HCT116 (cell line): ENCODE measurements around the gene CDH23. TPM values are rescaled to one million over a fixed set of nuclear protein-coding genes. Genes with fewer than 3 reads are reported as not detected.

Source experiments
- ATAC-seq: fragments of 200-7000 bp; cut with Tn5 transposase; 2 replicates; pipeline ENCODE4 v1.9.1; 2020; ENCODE audit warnings: mild to moderate bottlenecking, moderate library complexity
- BruUV-seq: library from RNA; stranded (reverse); fragments of 400-500 nt; replicated peaks from 2 replicates; lab custom pipeline; 2021; lab: Mats Ljungman, UMichigan
- CTCF ChIA-PET: fragments of 300-600 bp; sonication (Branson Sonifier 250); formaldehyde crosslinking; loops from one replicate; lab custom pipeline; 2021; ENCODE audit warnings: antibody characterized with exemption; lab: Charles Lee
- POLR2A ChIA-PET: fragments of 300-600, 350-600 bp; sonication (Branson Sonifier 250); formaldehyde crosslinking; loops from one replicate; lab custom pipeline; 2021; ENCODE audit warnings: antibody characterized with exemption; lab: Charles Lee
- RAD21 ChIA-PET, 2 experiments: fragments of 300-600 bp; sonication (Branson Sonifier 250); formaldehyde crosslinking; loops; one replicate each; lab custom pipeline; 2023; ENCODE audit warnings: low total read pairs in 2 of 2; ENCODE audit not compliant: uncharacterized antibody in 2 of 2, unreplicated experiment in 2 of 2, low non-redundant PET in 1 of 2; lab: Charles Lee
- DNase-seq: peaks from one replicate; pipeline ENCODE4 v3.0.0-alpha.2; 2010; ENCODE audit warnings: low read depth, low spot score
- H2AFZ ChIP-seq: fragments of 200-600 bp; shearing (Covaris generic), sonication (generic); 2 replicates; pipeline ENCODE4 v1.6.1; 2017; ENCODE audit warnings: low read depth, mixed run types, mixed read lengths, antibody characterized with exemption, low read length; ENCODE audit not compliant: poor library complexity, severe bottlenecking
- H3K27ac ChIP-seq: 2 replicates; pipeline ENCODE4 v1.5.1; 2012; ENCODE audit warnings: low read depth, low read length
- H3K27me3 ChIP-seq: fragments of 200-600 bp; sonication (generic); 2 replicates; pipeline ENCODE4 v1.6.1; 2016; ENCODE audit warnings: mixed run types, low read length, mixed read lengths; ENCODE audit not compliant: insufficient read depth
- H3K36me3 ChIP-seq, 2 experiments: fragments of 200-500 bp in 1 of 2; fragments of 200-600 bp in 1 of 2; sonication (Bioruptor generic) in 1 of 2; sonication (generic) in 1 of 2; 2 replicates each; pipeline versions ENCODE4 v1.5.1 to v1.6.1; 2014 to 2016; ENCODE audit warnings: low read length in 2 of 2, inconsistent platforms in 1 of 2, mixed read lengths in 1 of 2, mixed run types in 1 of 2; ENCODE audit not compliant: insufficient read depth in 2 of 2, control insufficient read depth in 1 of 2
- H3K4me1 ChIP-seq, 2 experiments: fragments of 200-600 bp in 1 of 2; sonication (generic) in 1 of 2; 2 replicates each; pipeline versions ENCODE4 v1.5.1 to v1.6.1; 2012 to 2017; ENCODE audit warnings: low read length in 2 of 2, inconsistent platforms in 1 of 2, mild to moderate bottlenecking in 1 of 2, mixed read lengths in 1 of 2, mixed run types in 1 of 2, moderate library complexity in 1 of 2; ENCODE audit not compliant: insufficient read depth in 2 of 2, control insufficient read depth in 1 of 2
- H3K4me2 ChIP-seq: fragments of 200-600 bp; sonication (generic); 2 replicates; pipeline ENCODE4 v1.6.1; 2017; ENCODE audit warnings: mixed run types, low read length, mixed read lengths
- H3K4me3 ChIP-seq, 2 experiments: fragments of 200-600 bp in 1 of 2; sonication (generic) in 1 of 2; replicated peaks in 1 of 2; 2 replicates each; pipeline ENCODE4 v1.5.1; 2011 to 2016; ENCODE audit warnings: low read length in 2 of 2, control low read depth in 1 of 2, low read depth in 1 of 2, mild to moderate bottlenecking in 1 of 2, mixed read lengths in 1 of 2, mixed run types in 1 of 2
- H3K79me2 ChIP-seq: fragments of 200-600 bp; sonication (generic); 2 replicates; pipeline ENCODE4 v1.6.1; 2017; ENCODE audit warnings: mild to moderate bottlenecking, mixed run types, low read length, moderate library complexity, mixed read lengths; ENCODE audit not compliant: insufficient read depth
- H3K9ac ChIP-seq: fragments of 200-600 bp; sonication (generic); 2 replicates; pipeline ENCODE4 v1.6.1; 2016; ENCODE audit warnings: low read length, mixed read lengths
- H3K9me2 ChIP-seq: fragments of 200-600 bp; sonication (generic), shearing (Covaris generic); 2 replicates; pipeline ENCODE4 v1.6.1; 2017; ENCODE audit warnings: mixed run types, mild to moderate bottlenecking, moderate library complexity; ENCODE audit not compliant: insufficient read depth
- H3K9me3 ChIP-seq, 2 experiments: fragments of 200-500 bp in 1 of 2; fragments of 200-600 bp in 1 of 2; sonication (Bioruptor generic) in 1 of 2; sonication (generic) in 1 of 2; 2 replicates each; pipeline ENCODE4 v1.6.1; 2014 to 2017; ENCODE audit warnings: low read length in 2 of 2, mixed read lengths in 2 of 2, inconsistent platforms in 1 of 2, low read depth in 1 of 2, mild to moderate bottlenecking in 1 of 2, mixed run types in 1 of 2, moderate library complexity in 1 of 2; ENCODE audit not compliant: control insufficient read depth in 1 of 2, insufficient read depth in 1 of 2
- H4K20me1 ChIP-seq: fragments of 200-600 bp; sonication (generic), shearing (Covaris generic); 2 replicates; pipeline ENCODE4 v1.6.1; 2017; ENCODE audit warnings: mixed run types, mild to moderate bottlenecking, moderate library complexity; ENCODE audit not compliant: insufficient read depth
- EZH2phosphoT487 ChIP-seq: fragments of 200-600 bp; IDR thresholded peaks from 2 replicates; pipeline ENCODE4 v1.6.1; 2018; ENCODE audit warnings: antibody characterized with exemption, borderline replicate concordance
- FOSL1 ChIP-seq: IDR thresholded peaks from 2 replicates; pipeline ENCODE4 v1.6.1; 2012; ENCODE audit warnings: low read depth
- JUND ChIP-seq: IDR thresholded peaks from 2 replicates; pipeline ENCODE4 v1.6.1; 2012
- RAD21 ChIP-seq: IDR thresholded peaks from 2 replicates; pipeline ENCODE4 v1.6.1; 2012; ENCODE audit warnings: low read depth, mild to moderate bottlenecking
- TCF7L2 ChIP-seq: IDR thresholded peaks from 2 replicates; pipeline ENCODE4 v1.7.0; 2011; ENCODE audit warnings: borderline replicate concordance, inconsistent platforms; ENCODE audit not compliant: insufficient read depth, insufficient read length; ENCODE audit errors: extremely low read depth
- ZFX ChIP-seq: fragments of 450-650 bp; IDR thresholded peaks from 2 replicates; pipeline ENCODE4 v1.6.1; 2017
- ZNF274 ChIP-seq: fragments of 200-500 bp; sonication (Bioruptor generic); IDR thresholded peaks from 2 replicates; pipeline ENCODE4 v1.6.1; 2014; ENCODE audit warnings: mild to moderate bottlenecking, low read depth, low read length, inconsistent platforms
- intact Hi-C: fragments of 100-400 bp; cut with micrococcal nuclease; formaldehyde crosslinking; loops from 2 replicates; pipeline ENCODE4 v1.10.0; 2022
- total RNA-seq: library from RNA; stranded (reverse); gene quantifications from one replicate; pipeline ENCODE4 v1.2.1, GENCODE V29; 2021; ENCODE audit not compliant: unreplicated experiment
- TF ChIP-seq, protein P1 (sequence below): IDR thresholded peaks from 2 replicates; pipeline ENCODE4 v1.6.1; 2012
- TF ChIP-seq, protein P2 (sequence below), 3 experiments: fragments of 200-600 bp in 1 of 3; sonication (generic) in 1 of 3; IDR thresholded peaks in 2 of 3; conservative IDR thresholded peaks in 1 of 3; 2 replicates each; pipeline ENCODE4 v1.5.1; 2012 to 2017; ENCODE audit warnings: low read depth in 2 of 3, low read length in 2 of 3, antibody characterized with exemption in 1 of 3, borderline replicate concordance in 1 of 3, control low read depth in 1 of 3, mild to moderate bottlenecking in 1 of 3, mixed read lengths in 1 of 3, mixed run types in 1 of 3, moderate library complexity in 1 of 3; ENCODE audit not compliant: insufficient read depth in 1 of 3
- TF ChIP-seq, protein P3 (sequence below): IDR thresholded peaks from 2 replicates; pipeline ENCODE4 v1.6.1; 2011; ENCODE audit warnings: mild to moderate bottlenecking, low read length, moderate library complexity; ENCODE audit not compliant: insufficient replicate concordance; ENCODE audit errors: extremely low read depth
- TF ChIP-seq, protein P4 (sequence below): IDR thresholded peaks from 2 replicates; pipeline ENCODE4 v1.6.1; 2012; ENCODE audit warnings: low read depth

Gene CDH23
- total RNA-seq, 1 experiment from 2014 or later = not detected

DNA sequence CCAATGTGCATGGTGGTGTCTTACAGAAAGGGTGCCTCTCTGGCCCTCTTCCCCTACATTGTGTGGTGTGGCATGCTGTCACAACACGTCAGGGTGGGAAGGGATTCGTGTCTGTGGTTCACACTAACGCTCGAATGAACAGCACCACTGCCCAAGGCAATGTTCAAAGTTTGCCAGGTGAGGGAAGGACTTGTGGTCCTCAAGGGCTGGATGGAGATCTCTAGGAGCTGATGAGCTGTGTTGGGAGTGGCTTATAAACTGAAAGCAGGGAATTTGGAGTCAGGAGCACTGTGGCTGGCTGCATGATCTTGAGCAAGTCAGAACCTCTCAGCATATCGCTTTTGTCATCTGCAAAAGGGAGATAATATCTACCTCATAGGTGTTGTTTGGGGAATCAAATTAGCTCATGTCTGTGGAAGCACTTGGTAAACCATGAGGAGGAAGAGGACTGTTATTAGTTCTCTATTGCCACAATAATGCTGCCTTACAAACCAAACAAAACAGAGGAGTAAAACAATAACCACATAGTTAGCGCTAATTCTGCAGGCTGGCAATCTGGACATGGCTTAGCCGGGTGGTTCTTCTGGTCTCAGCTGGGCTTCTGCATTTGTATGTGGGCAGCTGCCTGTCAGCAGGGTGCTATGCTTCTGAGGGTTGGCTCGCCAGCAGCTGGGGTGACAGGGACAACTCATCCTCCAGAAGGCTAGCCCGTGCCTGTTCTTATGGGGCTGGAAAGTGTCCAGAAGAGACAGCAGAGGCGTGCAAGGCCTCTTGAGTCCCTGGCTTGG lies 345.8 kb downstream of the CDH23 start:
- Histone ChIP-seq H3K27me3 (no peaks in the 10 kb centered on the region), H3K4me1 (peaks cover 5 to 19% of the 10 kb centered on the region in 2 experiments; a peak in 3 of 4 replicates), H3K27ac (no peak overlapping the region), H4K20me1 (no peaks in the 10 kb centered on the region), H3K9me3 (no peaks in the 10 kb centered on the region), H3K36me3 (no peaks in the 10 kb centered on the region), H3K79me2 (no peaks in the 10 kb centered on the region), H3K4me2 (peak overlapping the region; percentile 11; the same call in 1 of the 2 replicates), H2AFZ (no peak overlapping the region), H3K9ac (no peak overlapping the region), H3K9me2 (no peaks in the 10 kb centered on the region), H3K4me3 (no peak overlapping the region)
- TF ChIP-seq FOSL1 (no peak), ZFX (no peak), TCF7L2 (no peak), RAD21 (no peak), ZNF274 (no peak), EZH2phosphoT487 (no peak), JUND (no peak)
- TF ChIP-seq, protein P1, sequence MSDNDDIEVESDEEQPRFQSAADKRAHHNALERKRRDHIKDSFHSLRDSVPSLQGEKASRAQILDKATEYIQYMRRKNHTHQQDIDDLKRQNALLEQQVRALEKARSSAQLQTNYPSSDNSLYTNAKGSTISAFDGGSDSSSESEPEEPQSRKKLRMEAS = no peak
- TF ChIP-seq, protein P2, sequence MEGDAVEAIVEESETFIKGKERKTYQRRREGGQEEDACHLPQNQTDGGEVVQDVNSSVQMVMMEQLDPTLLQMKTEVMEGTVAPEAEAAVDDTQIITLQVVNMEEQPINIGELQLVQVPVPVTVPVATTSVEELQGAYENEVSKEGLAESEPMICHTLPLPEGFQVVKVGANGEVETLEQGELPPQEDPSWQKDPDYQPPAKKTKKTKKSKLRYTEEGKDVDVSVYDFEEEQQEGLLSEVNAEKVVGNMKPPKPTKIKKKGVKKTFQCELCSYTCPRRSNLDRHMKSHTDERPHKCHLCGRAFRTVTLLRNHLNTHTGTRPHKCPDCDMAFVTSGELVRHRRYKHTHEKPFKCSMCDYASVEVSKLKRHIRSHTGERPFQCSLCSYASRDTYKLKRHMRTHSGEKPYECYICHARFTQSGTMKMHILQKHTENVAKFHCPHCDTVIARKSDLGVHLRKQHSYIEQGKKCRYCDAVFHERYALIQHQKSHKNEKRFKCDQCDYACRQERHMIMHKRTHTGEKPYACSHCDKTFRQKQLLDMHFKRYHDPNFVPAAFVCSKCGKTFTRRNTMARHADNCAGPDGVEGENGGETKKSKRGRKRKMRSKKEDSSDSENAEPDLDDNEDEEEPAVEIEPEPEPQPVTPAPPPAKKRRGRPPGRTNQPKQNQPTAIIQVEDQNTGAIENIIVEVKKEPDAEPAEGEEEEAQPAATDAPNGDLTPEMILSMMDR (IDR thresholded peaks at IDR 0.05 in 2 of 3, conservative IDR thresholded peaks at IDR 0.05 in 1 of 3; ENCODE audit: borderline replicate concordance in 1 of 3, insufficient read depth in 1 of 3, low read depth in 2 of 3, low read length in 2 of 3) = no peak
- TF ChIP-seq, protein P3, sequence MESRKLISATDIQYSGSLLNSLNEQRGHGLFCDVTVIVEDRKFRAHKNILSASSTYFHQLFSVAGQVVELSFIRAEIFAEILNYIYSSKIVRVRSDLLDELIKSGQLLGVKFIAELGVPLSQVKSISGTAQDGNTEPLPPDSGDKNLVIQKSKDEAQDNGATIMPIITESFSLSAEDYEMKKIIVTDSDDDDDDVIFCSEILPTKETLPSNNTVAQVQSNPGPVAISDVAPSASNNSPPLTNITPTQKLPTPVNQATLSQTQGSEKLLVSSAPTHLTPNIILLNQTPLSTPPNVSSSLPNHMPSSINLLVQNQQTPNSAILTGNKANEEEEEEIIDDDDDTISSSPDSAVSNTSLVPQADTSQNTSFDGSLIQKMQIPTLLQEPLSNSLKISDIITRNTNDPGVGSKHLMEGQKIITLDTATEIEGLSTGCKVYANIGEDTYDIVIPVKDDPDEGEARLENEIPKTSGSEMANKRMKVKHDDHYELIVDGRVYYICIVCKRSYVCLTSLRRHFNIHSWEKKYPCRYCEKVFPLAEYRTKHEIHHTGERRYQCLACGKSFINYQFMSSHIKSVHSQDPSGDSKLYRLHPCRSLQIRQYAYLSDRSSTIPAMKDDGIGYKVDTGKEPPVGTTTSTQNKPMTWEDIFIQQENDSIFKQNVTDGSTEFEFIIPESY = no peak
- TF ChIP-seq, protein P4, sequence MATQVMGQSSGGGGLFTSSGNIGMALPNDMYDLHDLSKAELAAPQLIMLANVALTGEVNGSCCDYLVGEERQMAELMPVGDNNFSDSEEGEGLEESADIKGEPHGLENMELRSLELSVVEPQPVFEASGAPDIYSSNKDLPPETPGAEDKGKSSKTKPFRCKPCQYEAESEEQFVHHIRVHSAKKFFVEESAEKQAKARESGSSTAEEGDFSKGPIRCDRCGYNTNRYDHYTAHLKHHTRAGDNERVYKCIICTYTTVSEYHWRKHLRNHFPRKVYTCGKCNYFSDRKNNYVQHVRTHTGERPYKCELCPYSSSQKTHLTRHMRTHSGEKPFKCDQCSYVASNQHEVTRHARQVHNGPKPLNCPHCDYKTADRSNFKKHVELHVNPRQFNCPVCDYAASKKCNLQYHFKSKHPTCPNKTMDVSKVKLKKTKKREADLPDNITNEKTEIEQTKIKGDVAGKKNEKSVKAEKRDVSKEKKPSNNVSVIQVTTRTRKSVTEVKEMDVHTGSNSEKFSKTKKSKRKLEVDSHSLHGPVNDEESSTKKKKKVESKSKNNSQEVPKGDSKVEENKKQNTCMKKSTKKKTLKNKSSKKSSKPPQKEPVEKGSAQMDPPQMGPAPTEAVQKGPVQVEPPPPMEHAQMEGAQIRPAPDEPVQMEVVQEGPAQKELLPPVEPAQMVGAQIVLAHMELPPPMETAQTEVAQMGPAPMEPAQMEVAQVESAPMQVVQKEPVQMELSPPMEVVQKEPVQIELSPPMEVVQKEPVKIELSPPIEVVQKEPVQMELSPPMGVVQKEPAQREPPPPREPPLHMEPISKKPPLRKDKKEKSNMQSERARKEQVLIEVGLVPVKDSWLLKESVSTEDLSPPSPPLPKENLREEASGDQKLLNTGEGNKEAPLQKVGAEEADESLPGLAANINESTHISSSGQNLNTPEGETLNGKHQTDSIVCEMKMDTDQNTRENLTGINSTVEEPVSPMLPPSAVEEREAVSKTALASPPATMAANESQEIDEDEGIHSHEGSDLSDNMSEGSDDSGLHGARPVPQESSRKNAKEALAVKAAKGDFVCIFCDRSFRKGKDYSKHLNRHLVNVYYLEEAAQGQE = no peak
- DNase-seq (no peak), ATAC-seq (no peak)
- intact Hi-C loops = no loop called here
- BruUV-seq = no TSS peak
- ChIA-PET POLR2A (no interaction called here), CTCF (interaction anchor here (0.6 kb wide), 1 partner anchor 69 kb away, joined by 11 read pairs; no protein-coding TSS in a partner anchor), RAD21 (no interaction called here)
